ENCODE data around the gene CDH11. TPM values are rescaled to one million over a fixed set of nuclear protein-coding genes. Genes with fewer than 3 reads are reported as not detected.

The CDH11 gene
- total and polyA plus RNA-seq, 2 experiments from 2014 or later = 3.5 to 19.6 TPM

DNA sequence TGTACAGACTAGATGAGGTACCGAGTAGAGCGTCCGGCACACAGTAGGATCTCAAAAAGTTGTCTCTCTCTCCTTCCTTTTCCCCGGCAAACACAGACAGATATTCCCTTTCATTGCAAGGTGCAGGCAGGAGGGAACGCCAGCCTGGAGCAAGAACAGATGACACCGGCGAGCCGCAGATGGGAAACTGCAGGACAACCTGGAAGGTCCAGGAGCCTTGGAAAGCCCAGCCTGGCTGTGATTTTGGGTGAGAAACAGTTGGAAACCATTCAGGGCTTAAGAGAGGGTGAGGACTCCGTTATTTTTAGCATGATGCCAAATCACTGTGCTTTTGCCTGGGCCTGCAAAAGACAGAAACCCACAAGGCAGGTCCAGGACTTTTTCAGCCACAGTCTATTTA is 7.3 kb downstream of the CDH11 start (continued):
- no peak for TF ChIP-seq REST (IDR thresholded peaks at IDR 0.05; ENCODE audit: unreplicated experiment)

GRCh38 chr16:65113441-65113840 is 8.4 kb downstream of the CDH11 start:
- Mint-ChIP-seq H3K27ac (no peak overlapping the region), H3K4me1 (peaks cover 17% of the 10 kb centered on the region), H3K4me3 (no peak overlapping the region), H3K27me3 (ENCODE audit: insufficient read depth, low read depth, poor library complexity) (no peaks in the 10 kb centered on the region), H3K36me3 (ENCODE audit: low read depth) (no peaks in the 10 kb centered on the region), H3K9me3 (no peaks in the 10 kb centered on the region)
- no peaks in the 10 kb centered on the region for H3K36me3 ChIP-seq (ENCODE audit: insufficient read depth)
- no peak overlapping the region for H3K27ac ChIP-seq (ENCODE audit: low read depth)
- no peaks in the 10 kb centered on the region for H4K20me1 ChIP-seq (replicated peaks; ENCODE audit: insufficient read depth)
- H3K4me3 ChIP-seq = no peak overlapping the region
- H2AFZ ChIP-seq = no peak overlapping the region
- H3K27me3 ChIP-seq (ENCODE audit: insufficient read depth) = no peaks in the 10 kb centered on the region
- no peaks in the 10 kb centered on the region for H3F3A ChIP-seq (replicated peaks; ENCODE audit: low read depth)
- H3K4me2 ChIP-seq = no peak overlapping the region
- no peaks in the 10 kb centered on the region for H3K9me2 ChIP-seq (ENCODE audit: insufficient read depth)
- 0 out of 2 replicates have a peak, but pooled peaks cover 6% of the 10 kb centered on the region for H3K79me2 ChIP-seq (replicated peaks; ENCODE audit: insufficient read depth)
- ATAC-seq (no peak), DNase-seq (ENCODE audit: low spot score) (no peak)
- peaks cover 14% of the 10 kb centered on the region for H3K4me1 ChIP-seq (ENCODE audit: insufficient read depth)
- TF ChIP-seq ZNF114 (CRISPR knock-in tag; IDR thresholded peaks at IDR 0.05) = no peak
- no peak for TF ChIP-seq CREB1 (CRISPR knock-in tag; IDR thresholded peaks at IDR 0.05; ENCODE audit: low read depth)
- TF ChIP-seq REST (IDR thresholded peaks at IDR 0.05; ENCODE audit: unreplicated experiment) = no peak
- no peak for TF ChIP-seq POLR2AphosphoS5 (IDR thresholded peaks at IDR 0.05; ENCODE audit: low read depth)
- no peak for TF ChIP-seq EZH2phosphoT487 (IDR thresholded peaks at IDR 0.05; ENCODE audit: unreplicated experiment)
- TF ChIP-seq, protein P1, sequence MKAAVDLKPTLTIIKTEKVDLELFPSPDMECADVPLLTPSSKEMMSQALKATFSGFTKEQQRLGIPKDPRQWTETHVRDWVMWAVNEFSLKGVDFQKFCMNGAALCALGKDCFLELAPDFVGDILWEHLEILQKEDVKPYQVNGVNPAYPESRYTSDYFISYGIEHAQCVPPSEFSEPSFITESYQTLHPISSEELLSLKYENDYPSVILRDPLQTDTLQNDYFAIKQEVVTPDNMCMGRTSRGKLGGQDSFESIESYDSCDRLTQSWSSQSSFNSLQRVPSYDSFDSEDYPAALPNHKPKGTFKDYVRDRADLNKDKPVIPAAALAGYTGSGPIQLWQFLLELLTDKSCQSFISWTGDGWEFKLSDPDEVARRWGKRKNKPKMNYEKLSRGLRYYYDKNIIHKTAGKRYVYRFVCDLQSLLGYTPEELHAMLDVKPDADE (IDR thresholded peaks at IDR 0.05) = no peak
- no peak for TF ChIP-seq ZNF331 (CRISPR knock-in tag; IDR thresholded peaks at IDR 0.05; ENCODE audit: low read depth)
- no peak for TF ChIP-seq JUNB (IDR thresholded peaks at IDR 0.05; ENCODE audit: unreplicated experiment)
- no peak for TF ChIP-seq ZNF462 (CRISPR knock-in tag; IDR thresholded peaks at IDR 0.05)
